Measurements from ENCODE around the gene RTL1.

Gene RTL1

DNA sequence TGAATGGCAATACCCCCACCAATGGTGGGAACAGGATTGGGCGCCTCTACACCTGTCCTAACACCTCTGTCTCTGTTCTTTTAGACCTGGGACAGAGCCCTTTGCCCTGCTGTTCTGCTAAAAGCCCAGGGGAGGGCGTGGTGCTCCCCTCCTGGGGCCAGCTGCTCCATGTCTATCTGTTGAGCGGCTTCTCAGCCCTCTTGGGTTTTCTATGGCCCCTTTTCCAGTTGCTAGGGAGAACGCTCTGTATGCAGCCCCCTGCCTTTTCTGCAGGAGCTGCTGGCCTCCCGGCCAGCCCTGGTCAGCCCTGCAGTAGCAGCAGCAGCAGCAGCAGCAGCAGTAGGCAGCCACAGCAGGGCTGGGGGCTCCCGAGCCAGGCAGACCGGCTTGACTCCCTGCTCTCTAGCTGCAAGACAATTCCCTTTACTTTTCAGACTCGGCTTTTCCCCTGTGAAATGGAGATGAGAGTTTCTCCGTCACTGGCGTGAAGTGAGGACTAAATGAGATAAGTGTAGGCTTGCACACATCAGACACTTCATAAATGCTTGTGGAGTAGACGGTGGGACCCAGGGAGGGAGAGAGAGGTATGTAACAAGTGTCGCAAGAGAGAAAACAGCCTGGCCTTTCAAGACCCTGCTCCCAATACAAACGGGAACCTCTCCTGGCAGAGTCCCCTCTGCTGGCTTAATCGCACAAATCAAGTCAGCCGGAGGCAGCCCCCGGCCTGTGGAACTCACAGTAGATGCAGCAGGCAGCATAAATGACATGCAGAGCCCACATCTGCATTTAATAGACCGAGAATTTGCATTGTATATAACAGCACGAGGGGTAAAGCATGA, 1.0 kb downstream of the RTL1 start:
- FAIRE-seq = no peak
- no peak for DNase-seq (ENCODE audit: insufficient read length, low spot score)
- no peak for TF ChIP-seq POLR2A (IDR thresholded peaks at IDR 0.05; ENCODE audit: low read depth, low read length)

DNA sequence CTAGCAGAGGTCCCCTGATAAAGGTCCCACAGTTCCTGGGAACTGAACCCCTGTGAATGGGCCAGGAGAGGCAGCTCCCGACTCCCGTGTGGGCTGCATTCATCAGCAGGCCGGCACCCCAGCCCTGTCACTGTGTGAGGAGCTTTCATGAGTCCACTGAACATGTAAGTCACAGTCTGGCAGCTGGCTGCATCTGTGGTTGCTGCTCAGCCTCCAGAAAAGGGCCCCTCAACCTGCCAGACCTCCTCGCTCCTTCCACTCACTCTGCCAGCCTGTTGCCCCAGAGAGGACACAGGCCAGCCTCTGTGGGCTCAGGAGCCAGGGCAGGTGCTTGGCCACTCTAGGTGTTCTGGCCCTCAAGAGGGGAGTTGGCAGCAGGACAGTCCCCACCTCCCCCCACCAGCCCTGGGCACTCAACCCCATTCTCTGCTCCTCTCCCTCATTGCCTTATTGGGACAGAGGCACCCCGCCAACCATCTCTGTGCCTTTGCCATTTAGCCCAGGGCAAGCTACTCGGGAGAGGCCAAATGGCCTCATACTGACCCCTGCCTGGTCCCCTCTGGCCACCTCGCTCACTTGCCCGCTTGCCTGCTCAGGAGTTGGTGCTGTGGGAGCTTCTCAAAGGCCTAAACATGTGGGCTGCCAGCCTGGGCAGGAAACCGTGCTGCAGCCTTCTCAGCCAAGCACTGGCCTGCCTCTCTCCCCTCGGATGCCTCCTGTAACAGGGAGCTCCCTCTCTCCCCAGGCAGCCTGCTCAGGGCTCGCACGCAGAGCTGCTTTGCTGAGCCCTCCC, 1.9 kb downstream of the RTL1 start:
- DNase-seq (ENCODE audit: insufficient read length, low spot score) (no peak), FAIRE-seq (no peak)
- no peak for TF ChIP-seq POLR2A (IDR thresholded peaks at IDR 0.05; ENCODE audit: low read depth, low read length)

- FAIRE-seq (no peak), DNase-seq (ENCODE audit: insufficient read length, low spot score) (no peak)
- TF ChIP-seq POLR2A (IDR thresholded peaks at IDR 0.05; ENCODE audit: low read depth, low read length) = no peak
Measured at GRCh38 chr14:100900837-100901390, 2.6 kb downstream of the RTL1 start.

GRCh38 chr14:100899884-100900771, 3.4 kb downstream of the RTL1 start:
- FAIRE-seq (no peak), DNase-seq (ENCODE audit: insufficient read length, low spot score) (no peak)
- TF ChIP-seq POLR2A (IDR thresholded peaks at IDR 0.05; ENCODE audit: low read depth, low read length) = no peak

DNA sequence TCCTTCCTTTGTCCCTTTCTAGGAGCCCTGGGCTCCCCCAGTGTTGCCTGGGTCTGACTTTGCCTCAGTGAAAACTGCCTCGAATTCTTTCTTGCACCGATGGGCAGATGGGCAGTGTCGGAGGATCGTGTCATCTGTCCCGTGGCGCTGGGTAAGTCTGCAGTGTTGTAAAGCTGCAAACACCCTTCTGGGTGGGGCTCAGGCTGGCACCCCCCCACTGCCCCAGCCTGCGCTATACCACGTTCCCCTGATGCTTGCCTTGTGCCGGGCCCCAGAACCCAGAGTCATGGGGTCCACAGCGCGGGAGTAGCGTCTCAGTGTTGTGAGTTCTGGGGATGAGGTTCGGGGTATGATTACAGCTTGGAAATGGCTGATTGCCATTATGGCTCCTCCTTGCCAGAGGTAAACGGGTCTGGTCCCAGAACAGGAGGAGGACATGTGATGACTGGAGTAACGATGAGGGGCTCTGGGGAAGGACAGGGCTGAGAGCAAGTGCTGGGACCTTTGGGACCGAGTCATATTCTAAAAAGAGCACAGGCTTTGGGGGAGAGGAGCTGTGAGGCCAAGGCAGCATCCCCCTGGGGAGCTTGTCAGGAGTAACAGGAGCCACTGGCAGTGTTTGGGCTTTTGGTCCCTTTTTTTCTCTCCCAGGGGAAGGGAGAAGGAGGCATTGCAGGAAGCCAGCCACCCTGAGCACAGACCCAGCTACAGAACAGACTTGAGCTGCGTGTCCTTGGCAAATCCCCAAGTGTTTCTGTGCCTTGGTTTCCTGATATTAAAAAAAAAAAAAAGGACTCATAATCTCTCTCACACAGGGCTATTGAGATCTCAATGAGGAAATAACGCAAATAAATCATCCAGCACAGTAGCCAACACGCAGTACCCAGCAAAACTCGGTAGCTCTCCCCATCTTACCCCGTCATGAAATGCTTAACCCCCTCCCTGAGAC, 4.3 kb downstream of the RTL1 start:
- FAIRE-seq (no peak), DNase-seq (ENCODE audit: insufficient read length, low spot score) (no peak)
- no peak for TF ChIP-seq POLR2A (IDR thresholded peaks at IDR 0.05; ENCODE audit: low read depth, low read length)

DNA sequence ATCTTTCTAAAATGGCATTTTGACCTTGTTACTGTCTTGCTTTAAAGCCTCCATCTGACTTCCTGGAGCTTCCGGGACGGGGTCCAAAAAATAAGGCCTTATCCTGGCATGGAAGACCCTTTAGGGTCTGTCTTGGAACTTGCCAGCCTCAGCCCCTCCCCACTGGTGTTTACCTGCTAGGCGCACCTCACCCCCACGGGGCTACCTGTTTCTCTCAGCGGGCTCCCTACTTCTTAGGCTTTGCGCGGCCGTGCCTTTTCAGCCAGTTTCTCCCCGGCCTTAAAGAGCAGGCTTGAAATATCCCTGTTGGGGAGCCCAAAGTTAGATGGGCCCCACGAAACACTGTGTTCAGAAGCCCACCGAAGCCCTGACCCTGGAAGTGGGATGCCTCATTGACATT, 5.1 kb downstream of the RTL1 start:
- DNase-seq (ENCODE audit: insufficient read length, low spot score) (no peak), FAIRE-seq (no peak)
- no peak for TF ChIP-seq POLR2A (IDR thresholded peaks at IDR 0.05; ENCODE audit: low read depth, low read length)

GRCh38 chr14:100896369-100897060, 7.0 kb downstream of the RTL1 start:
- FAIRE-seq (no peak), DNase-seq (ENCODE audit: insufficient read length, low spot score) (no peak)
- no peak for TF ChIP-seq POLR2A (IDR thresholded peaks at IDR 0.05; ENCODE audit: low read depth, low read length)

- no peak for TF ChIP-seq POLR2A (IDR thresholded peaks at IDR 0.05; ENCODE audit: low read depth, low read length)
- DNase-seq (ENCODE audit: insufficient read length, low spot score) (no peak), FAIRE-seq (no peak)
Measured at GRCh38 chr14:100895411-100895810, 8.1 kb downstream of the RTL1 start.

- no peak for TF ChIP-seq POLR2A (IDR thresholded peaks at IDR 0.05; ENCODE audit: low read depth, low read length)
- FAIRE-seq = no peak
- DNase-seq (ENCODE audit: insufficient read length, low spot score) = no peak
Measured at GRCh38 chr14:100894416-100894815, 9.1 kb downstream of the RTL1 start.

DNA sequence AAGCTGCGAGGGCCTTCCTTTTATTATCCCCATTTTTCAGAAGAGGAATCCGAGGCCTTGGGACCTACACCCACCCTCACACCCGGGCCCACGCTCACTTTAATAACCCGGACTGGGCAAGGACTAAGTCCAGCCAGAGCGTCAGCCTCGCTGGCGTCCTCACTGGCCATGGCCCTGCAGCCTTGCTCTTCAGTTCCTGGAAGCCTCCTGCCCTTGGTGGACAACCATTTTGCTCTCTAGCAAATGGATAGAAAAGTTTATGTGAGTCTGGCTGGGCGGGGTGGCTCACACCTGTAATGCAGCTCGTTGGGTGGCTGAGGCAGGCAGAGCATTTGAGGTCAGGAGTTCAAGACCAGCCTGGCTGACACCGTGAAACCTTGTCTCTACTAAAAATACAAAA, 9.8 kb downstream of the RTL1 start:
- no peak for TF ChIP-seq POLR2A (IDR thresholded peaks at IDR 0.05; ENCODE audit: low read depth, low read length)
- DNase-seq (ENCODE audit: insufficient read length, low spot score) (no peak), FAIRE-seq (no peak)

DNA sequence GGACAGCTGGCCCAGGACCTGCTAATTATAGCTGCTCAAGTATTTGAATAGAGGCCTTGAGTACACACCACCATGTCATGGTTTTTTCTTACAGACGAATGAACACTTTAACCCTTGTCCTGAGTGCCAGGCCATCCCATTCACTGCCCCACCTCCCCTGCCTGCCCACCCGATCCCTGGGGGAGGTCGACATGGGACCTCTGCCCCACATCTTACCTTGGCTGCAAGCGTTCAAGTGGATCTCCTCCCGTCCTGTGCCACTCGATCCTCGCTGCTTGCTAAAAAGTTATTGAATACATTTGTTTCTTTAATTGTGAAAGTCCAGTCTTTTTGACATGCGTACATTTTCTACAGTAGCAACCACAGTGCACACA, 10.3 kb downstream of the RTL1 start:
- DNase-seq (ENCODE audit: insufficient read length, low spot score) (no peak), FAIRE-seq (no peak)
- TF ChIP-seq POLR2A (IDR thresholded peaks at IDR 0.05; ENCODE audit: low read depth, low read length) = no peak

All from H54 (cell line).